Measurements from ENCODE around the gene NIN.
"Not testable (repeated sequence)": the region's sequence is repeated elsewhere in the genome, so short reads cannot be mapped to it uniquely, and the experiment has no call there.

Gene NIN

DNA sequence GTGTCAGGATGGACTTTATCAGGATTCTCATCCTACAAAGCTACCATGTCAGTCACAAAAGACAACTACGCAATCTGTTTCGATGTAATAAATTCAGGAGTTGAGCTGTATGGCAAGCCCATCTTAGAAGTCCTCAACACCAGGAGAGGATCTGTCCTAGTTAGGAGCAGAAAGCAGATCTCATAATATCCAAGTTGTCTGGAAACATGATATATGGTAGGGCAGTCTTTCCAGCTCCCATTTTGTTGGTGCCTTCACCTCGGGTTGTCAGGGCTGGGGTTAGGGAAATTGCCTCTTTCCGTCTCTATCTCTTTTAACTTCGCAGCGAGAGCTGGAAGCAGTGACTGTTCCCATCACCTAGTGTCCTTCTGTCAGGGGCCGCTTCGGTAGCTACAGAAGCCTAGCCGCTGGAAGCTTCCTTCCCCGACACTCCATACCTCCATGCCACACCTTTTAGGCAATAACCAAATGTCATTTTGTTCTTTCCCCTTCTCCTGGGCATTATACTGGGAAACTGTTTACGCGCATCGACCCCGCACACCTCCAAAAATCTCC lies 1.4 kb downstream of the NIN start:
- Mint-ChIP-seq H3K4me1 (ENCODE audit: low read depth) (peaks cover 76% of the 10 kb centered on the region), H3K9me3 (no peaks in the 10 kb centered on the region), H3K4me3 (peak overlapping the region; percentile 91), H3K27ac (peak overlapping the region; percentile 74), H3K36me3 (ENCODE audit: low read depth) (peaks cover 22% of the 10 kb centered on the region), H3K27me3 (no peaks in the 10 kb centered on the region)

DNA sequence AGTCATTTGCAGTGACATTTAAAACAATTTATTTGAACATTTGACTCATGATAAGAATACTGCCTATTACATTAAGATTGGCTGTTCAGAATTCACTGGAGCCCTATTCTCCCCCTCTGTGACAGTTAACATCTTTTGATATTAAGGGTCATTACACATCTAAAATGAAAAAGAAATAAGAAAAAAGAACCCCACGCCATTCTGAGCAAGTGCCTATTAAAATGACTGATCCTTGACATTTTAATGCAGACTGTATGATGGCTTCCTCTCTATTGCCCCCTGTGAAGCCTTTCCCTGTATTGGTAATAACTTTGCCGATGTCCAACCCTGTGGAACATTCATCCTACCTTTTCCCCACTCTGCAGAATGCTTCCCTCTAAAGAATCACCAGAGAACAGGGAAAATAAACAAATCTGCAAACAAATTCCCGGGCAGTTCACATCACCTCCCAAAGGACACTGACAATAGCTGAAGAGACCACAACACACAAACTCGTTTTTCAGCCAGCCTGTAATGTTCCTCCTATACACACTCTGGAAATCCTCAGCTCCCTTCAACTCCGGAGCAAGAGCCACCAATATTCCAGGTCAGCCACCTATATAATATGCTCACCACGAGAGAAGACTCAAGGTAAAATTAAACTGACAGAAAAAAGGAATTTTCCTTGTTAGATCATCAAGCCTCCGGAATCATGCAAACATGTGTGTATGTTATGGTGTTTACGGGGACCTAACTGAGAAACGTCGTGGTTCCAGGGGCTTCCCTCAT lies 2.1 kb downstream of the NIN start:
- Mint-ChIP-seq H3K4me1 (ENCODE audit: low read depth) (peaks cover 77% of the 10 kb centered on the region), H3K4me3 (peak overlapping the region; percentile 91), H3K27me3 (no peaks in the 10 kb centered on the region), H3K9me3 (no peaks in the 10 kb centered on the region), H3K36me3 (ENCODE audit: low read depth) (peaks cover 22% of the 10 kb centered on the region), H3K27ac (peak overlapping the region; percentile 74)

GRCh38 chr14:50826681-50827080 lies 4.3 kb downstream of the NIN start:
- Mint-ChIP-seq H3K27me3 (no peaks in the 10 kb centered on the region), H3K9me3 (no peaks in the 10 kb centered on the region), H3K27ac (no peak overlapping the region), H3K4me1 (ENCODE audit: low read depth) (peaks cover 86% of the 10 kb centered on the region), H3K36me3 (ENCODE audit: low read depth) (peaks cover 25% of the 10 kb centered on the region), H3K4me3 (no peak overlapping the region)

DNA sequence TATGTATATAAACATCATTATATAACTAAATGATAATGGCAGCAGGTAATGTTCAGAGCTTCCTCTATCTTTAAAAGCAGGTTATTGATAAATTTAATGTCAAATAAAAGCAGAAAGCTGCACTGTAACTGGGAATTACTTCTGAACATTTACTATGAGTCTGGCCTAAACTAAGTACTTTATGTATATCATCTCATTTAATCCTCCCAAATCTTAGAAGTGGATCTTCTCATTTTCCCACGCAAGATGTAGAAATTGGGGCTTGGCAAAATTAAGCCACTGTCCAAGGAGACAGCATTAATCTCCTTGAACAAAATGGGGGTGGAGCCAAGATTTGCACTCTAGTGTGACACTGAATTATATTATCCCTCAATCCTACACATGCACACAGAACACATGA lies 5.7 kb downstream of the NIN start:
- no peaks in the 10 kb centered on the region for H3K27me3 Mint-ChIP-seq
- no peak overlapping the region for H3K27ac Mint-ChIP-seq
- no peaks in the 10 kb centered on the region for H3K9me3 Mint-ChIP-seq
- H3K4me3 Mint-ChIP-seq: no peak overlapping the region
- H3K4me1 Mint-ChIP-seq (ENCODE audit: low read depth): peaks cover 95% of the 10 kb centered on the region
- peaks cover 36% of the 10 kb centered on the region for H3K36me3 Mint-ChIP-seq (ENCODE audit: low read depth)

DNA sequence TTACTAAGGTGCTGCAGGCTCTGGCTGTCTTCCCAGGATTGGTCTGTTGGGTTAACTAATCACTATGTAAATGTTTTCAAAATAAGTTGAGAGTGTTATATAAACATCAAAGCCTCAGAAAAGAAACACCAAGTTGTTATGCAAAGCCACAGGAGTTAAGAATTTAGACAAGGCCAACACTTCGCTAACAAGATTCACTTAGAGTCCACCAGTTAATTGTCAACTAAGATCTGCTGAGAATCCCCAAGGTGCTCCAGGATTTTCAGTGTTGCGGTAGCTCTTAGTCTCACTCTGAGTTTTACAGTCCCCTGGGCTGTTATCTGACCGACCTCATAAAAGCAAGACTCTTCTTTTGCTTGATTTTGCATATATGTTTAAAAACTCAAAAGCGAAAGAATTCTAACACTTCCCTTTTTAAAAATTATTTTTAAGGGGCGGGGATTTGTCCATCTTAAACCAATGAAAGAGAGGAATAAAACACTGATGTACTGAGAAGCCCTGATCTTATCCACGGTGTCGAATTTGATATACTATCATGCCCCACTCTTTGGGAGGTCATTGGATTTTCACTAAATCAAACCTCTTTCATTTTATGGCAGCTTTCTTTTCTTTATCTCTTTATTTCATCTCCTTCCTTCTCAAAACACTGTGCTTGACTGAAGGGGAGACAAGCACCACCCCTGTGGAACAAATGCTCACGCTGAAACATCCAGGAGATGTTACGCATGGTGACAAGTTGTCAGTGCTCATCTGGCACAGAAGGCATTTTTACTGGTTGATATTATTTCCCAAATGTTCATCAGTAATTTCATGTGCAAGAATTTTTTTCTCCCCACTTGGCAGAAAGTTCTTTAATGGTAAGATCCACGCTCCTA lies 7.0 kb downstream of the NIN start:
- peak overlapping the region; percentile 71 for H3K4me3 Mint-ChIP-seq
- peaks cover 47% of the 10 kb centered on the region for H3K36me3 Mint-ChIP-seq (ENCODE audit: low read depth)
- no peaks in the 10 kb centered on the region for H3K27me3 Mint-ChIP-seq
- H3K9me3 Mint-ChIP-seq: no peaks in the 10 kb centered on the region
- H3K4me1 Mint-ChIP-seq (ENCODE audit: low read depth): peaks cover 98% of the 10 kb centered on the region
- peak overlapping the region; percentile 92 for H3K27ac Mint-ChIP-seq

DNA sequence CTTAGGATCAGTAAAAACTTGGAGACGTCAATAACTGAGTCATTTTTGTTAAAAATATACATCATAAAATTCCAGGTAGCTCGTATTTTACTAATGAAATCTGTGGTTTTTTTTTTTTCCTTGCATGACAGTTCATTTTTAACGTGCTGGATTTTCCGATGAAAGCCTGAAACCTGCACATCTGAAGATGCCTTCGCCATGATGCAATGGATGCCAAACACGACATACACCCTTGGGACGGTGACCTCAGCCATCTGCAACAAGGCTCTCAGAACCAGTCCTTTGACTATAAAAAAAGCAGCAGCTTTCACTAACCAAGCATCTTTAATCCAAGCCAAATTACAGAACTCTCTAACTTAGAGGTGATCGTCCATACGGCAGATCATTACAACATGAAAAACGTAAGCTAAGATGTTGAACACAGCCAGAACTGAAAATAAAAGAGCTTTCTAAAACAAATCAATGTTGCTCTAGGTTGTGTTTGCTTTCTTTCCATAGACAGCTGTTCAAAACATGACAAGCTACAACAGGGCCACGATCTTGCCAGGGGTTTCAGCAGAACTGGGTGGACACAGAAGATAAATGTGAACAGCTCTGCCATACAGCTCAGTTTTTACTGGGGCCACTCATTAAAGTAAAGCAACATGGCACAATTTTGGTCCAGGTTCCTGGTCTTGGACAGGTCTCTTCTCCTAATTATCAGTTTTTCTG lies 7.8 kb downstream of the NIN start:
- no peaks in the 10 kb centered on the region for H3K9me3 Mint-ChIP-seq
- peaks cover 98% of the 10 kb centered on the region for H3K4me1 Mint-ChIP-seq (ENCODE audit: low read depth)
- peak overlapping the region; percentile 71 for H3K4me3 Mint-ChIP-seq
- H3K36me3 Mint-ChIP-seq (ENCODE audit: low read depth): peaks cover 52% of the 10 kb centered on the region
- H3K27me3 Mint-ChIP-seq: no peaks in the 10 kb centered on the region
- peak overlapping the region; percentile 92 for H3K27ac Mint-ChIP-seq

DNA sequence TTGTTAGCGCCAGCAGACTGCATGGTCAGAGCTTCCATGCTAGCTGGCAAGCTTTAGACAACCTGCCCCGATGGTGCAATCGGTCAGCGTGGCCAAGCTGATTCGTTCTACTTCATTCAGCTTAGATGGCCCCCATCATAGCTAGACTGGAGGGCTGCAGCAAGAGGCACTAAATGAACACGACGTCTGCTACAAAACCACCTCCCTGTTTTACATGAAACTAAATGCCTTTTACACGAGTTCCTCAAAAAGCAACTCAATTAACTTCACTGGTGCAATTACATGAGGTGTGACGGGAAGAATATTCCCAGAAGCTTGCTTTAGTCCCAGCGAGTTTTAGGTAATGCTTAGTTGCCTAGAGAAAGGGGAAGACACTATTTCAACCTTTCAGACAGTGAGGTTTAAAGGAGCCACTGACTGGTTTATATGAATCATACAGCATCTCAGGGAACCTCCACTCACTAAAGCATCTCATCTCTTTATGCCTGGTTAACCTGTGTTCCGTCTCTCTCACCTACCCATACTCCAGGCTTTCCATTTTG lies 8.4 kb downstream of the NIN start:
- peak overlapping the region; percentile 71 for H3K4me3 Mint-ChIP-seq
- peak overlapping the region; percentile 92 for H3K27ac Mint-ChIP-seq
- H3K4me1 Mint-ChIP-seq (ENCODE audit: low read depth): peaks cover 92% of the 10 kb centered on the region
- H3K9me3 Mint-ChIP-seq: no peaks in the 10 kb centered on the region
- no peaks in the 10 kb centered on the region for H3K27me3 Mint-ChIP-seq
- peaks cover 54% of the 10 kb centered on the region for H3K36me3 Mint-ChIP-seq (ENCODE audit: low read depth)

- Mint-ChIP-seq H3K36me3 (ENCODE audit: low read depth) (peaks cover 51% of the 10 kb centered on the region), H3K27me3 (no peaks in the 10 kb centered on the region), H3K4me3 (peak overlapping the region; percentile 71), H3K9me3 (no peaks in the 10 kb centered on the region), H3K4me1 (ENCODE audit: low read depth) (peaks cover 89% of the 10 kb centered on the region), H3K27ac (peak overlapping the region; percentile 92)
Observed at GRCh38 chr14:50821510-50822464, 9.2 kb downstream of the NIN start.

GRCh38 chr14:50820786-50821509 lies 10.0 kb downstream of the NIN start:
- no peaks in the 10 kb centered on the region for H3K27me3 Mint-ChIP-seq
- peaks cover 52% of the 10 kb centered on the region for H3K36me3 Mint-ChIP-seq (ENCODE audit: low read depth)
- H3K4me3 Mint-ChIP-seq: peak overlapping the region; percentile 71

GRCh38 chr14:50819303-50819702 lies 11.7 kb downstream of the NIN start:
- H3K27me3 Mint-ChIP-seq, H3K9me3 Mint-ChIP-seq, H3K4me3 Mint-ChIP-seq: not testable (repeated sequence)
- peaks cover 65% of the 10 kb centered on the region for H3K36me3 Mint-ChIP-seq (ENCODE audit: low read depth)
- H3K4me1 Mint-ChIP-seq (ENCODE audit: low read depth): peaks cover 86% of the 10 kb centered on the region
- peak overlapping the region; percentile 85 for H3K27ac Mint-ChIP-seq

More at GRCh38 chr14:50820786-50821509, 10.0 kb downstream of the NIN start:
- H3K9me3 Mint-ChIP-seq: no peaks in the 10 kb centered on the region
- H3K4me1 Mint-ChIP-seq (ENCODE audit: low read depth): peaks cover 89% of the 10 kb centered on the region
- peak overlapping the region; percentile 84 for H3K27ac Mint-ChIP-seq

DNA sequence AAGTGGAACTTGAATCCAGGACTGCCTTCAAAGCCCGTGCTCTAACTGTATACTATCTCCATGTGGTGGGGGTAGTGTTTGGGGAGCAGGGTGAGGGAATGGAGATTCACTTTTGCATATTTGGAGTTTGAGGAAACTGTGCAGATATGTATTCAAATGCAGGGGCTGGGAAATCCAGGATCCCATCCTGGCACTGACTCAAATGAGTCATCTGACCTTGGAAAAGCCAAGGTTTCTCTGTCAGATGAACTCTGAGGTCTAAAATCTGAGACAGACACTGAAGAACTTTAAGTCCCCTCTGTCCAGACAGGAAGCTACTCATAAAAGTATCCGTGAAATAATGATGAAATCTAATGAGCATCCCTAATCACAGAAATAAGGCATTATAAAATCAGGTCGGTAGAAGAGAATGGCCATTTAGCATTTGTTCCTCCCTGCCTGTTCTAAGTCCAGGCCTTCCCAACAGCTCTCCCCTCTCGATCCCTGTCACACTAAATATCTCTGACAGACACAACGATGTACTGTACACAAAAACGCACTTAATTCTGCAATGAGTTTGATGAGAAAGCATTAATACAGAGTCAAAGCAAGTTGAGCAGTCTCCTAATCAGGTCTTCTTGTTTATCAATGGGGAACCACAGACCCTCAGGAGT lies 14.4 kb downstream of the NIN start:
- no peaks in the 10 kb centered on the region for H3K9me3 Mint-ChIP-seq
- H3K27ac Mint-ChIP-seq: peak overlapping the region; percentile 6
- no peak overlapping the region for H3K4me3 Mint-ChIP-seq
- peaks cover 62% of the 10 kb centered on the region for H3K36me3 Mint-ChIP-seq (ENCODE audit: low read depth)
- H3K4me1 Mint-ChIP-seq (ENCODE audit: low read depth): peaks cover 86% of the 10 kb centered on the region
- H3K27me3 Mint-ChIP-seq: no peaks in the 10 kb centered on the region

DNA sequence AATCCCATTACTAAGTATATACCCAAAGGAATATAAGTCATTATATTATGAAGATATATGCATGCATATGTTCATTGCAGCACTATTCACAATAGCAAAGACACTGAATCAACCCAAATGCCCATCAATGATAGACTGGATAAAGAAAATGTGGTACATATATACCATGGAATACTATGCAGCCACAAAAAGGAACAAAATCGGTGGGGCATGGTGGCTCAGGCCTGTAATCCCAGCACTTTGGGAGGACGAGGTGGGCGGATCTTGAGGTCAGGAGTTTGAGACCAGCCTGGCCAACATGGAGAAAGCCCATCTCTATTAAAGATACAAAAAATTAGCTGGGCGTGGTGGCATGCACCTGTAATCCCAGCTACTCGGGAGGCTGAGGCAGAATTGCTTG lies 15.4 kb downstream of the NIN start:
- H3K4me1 Mint-ChIP-seq (ENCODE audit: low read depth): peaks cover 80% of the 10 kb centered on the region
- H3K36me3 Mint-ChIP-seq (ENCODE audit: low read depth): peaks cover 54% of the 10 kb centered on the region
- not testable (repeated sequence) for H3K4me3 Mint-ChIP-seq, H3K9me3 Mint-ChIP-seq, H3K27me3 Mint-ChIP-seq
- H3K27ac Mint-ChIP-seq: peak overlapping the region; percentile 90

- Mint-ChIP-seq H3K27ac (peak overlapping the region; percentile 90), H3K36me3 (ENCODE audit: low read depth) (peaks cover 50% of the 10 kb centered on the region)
- not testable (repeated sequence) for H3K27me3 Mint-ChIP-seq
Observed at GRCh38 chr14:50815058-50815457, 15.9 kb downstream of the NIN start.

More at GRCh38 chr14:50815058-50815457, 15.9 kb downstream of the NIN start:
- H3K4me1 Mint-ChIP-seq (ENCODE audit: low read depth): peaks cover 75% of the 10 kb centered on the region
- H3K4me3 Mint-ChIP-seq, H3K9me3 Mint-ChIP-seq: not testable (repeated sequence)

Data from stimulated activated naive CD8-positive, alpha-beta T cell treated with anti-CD3 and anti-CD28 coated beads, Interleukin-15, Interleukin-2, amounts not matched to agents 100 ng/mL and 50 ng/mL, for 24 hours (primary cell).